GM18909 (cell line): ENCODE data around the gene GIMAP1.
"Not testable (repeated sequence)": the region's sequence is repeated elsewhere in the genome, so short reads cannot be mapped to it uniquely, and the experiment has no call there.

Experiments
- ATAC-seq: cut with Tn5 transposase; IDR thresholded peaks from one replicate; pipeline ENCODE4 v1.9.1; 2021; ENCODE audit warnings: mild to moderate bottlenecking; ENCODE audit not compliant: unreplicated experiment, poor library complexity

The GIMAP1 gene

GRCh38 chr7:150716368-150716767 is at the start of gene GIMAP1:
Gene GIMAP1 (plus strand): TSS chr7:150716613. CDS start chr7:150719048, 2,435 bp downstream.
- ATAC-seq: peak; percentile 64

GRCh38 chr7:150668472-150668911 is 47.9 kb upstream of the GIMAP1 start:
- ATAC-seq: peak; percentile 85

GRCh38 chr7:150668977-150669376 is 47.4 kb upstream of the GIMAP1 start:
- no peak for ATAC-seq

- ATAC-seq: not testable (repeated sequence)
Observed at GRCh38 chr7:150671798-150672585, 44.4 kb upstream of the GIMAP1 start.

GRCh38 chr7:150675714-150676113 is 40.7 kb upstream of the GIMAP1 start:
- no peak for ATAC-seq

- not testable (repeated sequence) for ATAC-seq
Observed at GRCh38 chr7:150676276-150676675, 40.1 kb upstream of the GIMAP1 start.

- not testable (repeated sequence) for ATAC-seq
Observed at GRCh38 chr7:150676854-150677253, 39.6 kb upstream of the GIMAP1 start.

- not testable (repeated sequence) for ATAC-seq
Observed at GRCh38 chr7:150678601-150679000, 37.8 kb upstream of the GIMAP1 start.

GRCh38 chr7:150680364-150680763 is 36.0 kb upstream of the GIMAP1 start:
- not testable (repeated sequence) for ATAC-seq

GRCh38 chr7:150685219-150686029 is 31.0 kb upstream of the GIMAP1 start, which contains the start of gene GIMAP2:
Gene GIMAP2 (plus strand): TSS chr7:150685706. CDS start chr7:150687060, 1,354 bp downstream.
- peak; percentile 93 for ATAC-seq

GRCh38 chr7:150686030-150686631 is 30.3 kb upstream of the GIMAP1 start:
- peak; percentile 30 for ATAC-seq

- no peak for ATAC-seq
Observed at GRCh38 chr7:150688630-150689029, 27.8 kb upstream of the GIMAP1 start.

GRCh38 chr7:150695654-150696053 is 20.8 kb upstream of the GIMAP1 start:
- ATAC-seq: no peak

GRCh38 chr7:150703209-150703608 is 13.2 kb upstream of the GIMAP1 start:
- no peak for ATAC-seq

- no peak for ATAC-seq
Observed at GRCh38 chr7:150715293-150715692, 1.1 kb upstream of the GIMAP1 start.

- ATAC-seq: no peak
Observed at GRCh38 chr7:150715738-150716137, 675 bp upstream of the GIMAP1 start.

GRCh38 chr7:150716939-150717338 is 526 bp downstream of the GIMAP1 start:
- ATAC-seq: no peak

- ATAC-seq: no peak
Observed at GRCh38 chr7:150717814-150718420, 1.5 kb downstream of the GIMAP1 start.

- no peak for ATAC-seq
Observed at GRCh38 chr7:150719436-150719835, 3.0 kb downstream of the GIMAP1 start.
